PC-3 (cell line): ENCODE data around the gene NOX3. TPM values are rescaled to one million over a fixed set of nuclear protein-coding genes. Genes with fewer than 3 reads are reported as not detected.

Experiments
- ATAC-seq: fragments of 200-7000 bp; cut with Tn5 transposase; 2 replicates; pipeline ENCODE4 v1.9.1; 2020; ENCODE audit warnings: mild to moderate bottlenecking, moderate library complexity
- BruUV-seq: library from RNA; stranded (reverse); fragments of 400-500 nt; replicated peaks from 2 replicates; lab custom pipeline; 2021; lab: Mats Ljungman, UMichigan
- CTCF ChIA-PET: fragments of 300-600 bp; sonication (Branson Sonifier 250); formaldehyde crosslinking; loops from one replicate; lab custom pipeline; 2022; ENCODE audit warnings: antibody characterized with exemption; lab: Charles Lee
- POLR2A ChIA-PET: fragments of 300-600 bp; sonication (Branson Sonifier 250); formaldehyde crosslinking; loops from one replicate; lab custom pipeline; 2022; ENCODE audit warnings: antibody characterized with exemption; ENCODE audit not compliant: unreplicated experiment; lab: Charles Lee
- DNase-seq: peaks from one replicate; pipeline ENCODE4 v3.0.0-alpha.2; 2015
- H2AFZ ChIP-seq: fragments of 300-600 bp; sonication (generic); 2 replicates; pipeline ENCODE4 v1.6.0; 2016; ENCODE audit warnings: antibody characterized with exemption, low read length
- H3F3A ChIP-seq: fragments of 300-600 bp; sonication (generic); one replicate; pipeline ENCODE4 v1.6.0; 2017; ENCODE audit warnings: antibody characterized with exemption, low read length, control low read depth, mild to moderate bottlenecking; ENCODE audit not compliant: unreplicated experiment
- H3K27ac ChIP-seq: fragments of 300-600 bp; sonication (generic); 2 replicates; pipeline ENCODE4 v1.5.1; 2016; ENCODE audit warnings: mild to moderate bottlenecking, low read length
- H3K27me3 ChIP-seq: fragments of 300-600 bp; sonication (generic); 2 replicates; pipeline ENCODE4 v1.6.1; 2016; ENCODE audit warnings: low read length, mixed read lengths
- H3K36me3 ChIP-seq: fragments of 300-600 bp; sonication (generic); 2 replicates; pipeline ENCODE4 v1.6.1; 2016; ENCODE audit warnings: low read depth, mixed run types, low read length, mixed read lengths
- H3K4me1 ChIP-seq: fragments of 300-600 bp; sonication (generic); 2 replicates; pipeline ENCODE4 v1.5.1; 2016; ENCODE audit warnings: low read length; ENCODE audit not compliant: insufficient read depth
- H3K4me2 ChIP-seq: fragments of 300-600 bp; sonication (generic); 2 replicates; pipeline ENCODE4 v1.6.0; 2016; ENCODE audit warnings: low read length
- H3K4me3 ChIP-seq: fragments of 300-600 bp; sonication (generic); 2 replicates; pipeline ENCODE4 v1.5.1; 2016; ENCODE audit warnings: mild to moderate bottlenecking, low read length, mixed read lengths
- H3K79me2 ChIP-seq: fragments of 300-600 bp; sonication (generic); 2 replicates; pipeline ENCODE4 v1.6.1; 2017; ENCODE audit warnings: low read length, mixed read lengths
- H3K9ac ChIP-seq: fragments of 300-600 bp; sonication (generic); 2 replicates; pipeline ENCODE4 v1.6.0; 2016; ENCODE audit warnings: mild to moderate bottlenecking, low read length
- H3K9me2 ChIP-seq: fragments of 300-600 bp; sonication (generic); replicated peaks from 2 replicates; pipeline ENCODE4 v1.6.1; 2016; ENCODE audit warnings: mixed run types, low read length, mixed read lengths
- H3K9me3 ChIP-seq: fragments of 300-600 bp; sonication (generic); 2 replicates; pipeline ENCODE4 v1.6.1; 2016; ENCODE audit warnings: low read length, mixed read lengths
- H4K20me1 ChIP-seq: fragments of 300-600 bp; sonication (generic); 2 replicates; pipeline ENCODE4 v1.6.1; 2016; ENCODE audit warnings: low read length, mixed read lengths
- EZH2 ChIP-seq: fragments of 300-600 bp; sonication (generic); IDR thresholded peaks from one replicate; pipeline ENCODE4 v1.6.1; 2017; ENCODE audit warnings: antibody characterized with exemption, mild to moderate bottlenecking, low read length; ENCODE audit not compliant: unreplicated experiment
- EZH2phosphoT487 ChIP-seq: fragments of 300-600 bp; sonication (generic); IDR thresholded peaks from 2 replicates; pipeline ENCODE4 v1.6.1; 2018; ENCODE audit warnings: mild to moderate bottlenecking, antibody characterized with exemption, low read length, borderline replicate concordance
- intact Hi-C: fragments of 100-400 bp; cut with micrococcal nuclease; formaldehyde crosslinking; loops from 2 replicates; pipeline ENCODE4 v1.9.0; 2023
- total RNA-seq: library from RNA; depleted of rRNA; stranded (reverse); fragments of >200 nt; gene quantifications from 2 replicates; pipeline ENCODE4 v1.2.3, GENCODE V29; 2014; rRNA removed
- TF ChIP-seq, protein P1 (sequence below): fragments of 300-600 bp; sonication (generic); conservative IDR thresholded peaks from 2 replicates; pipeline ENCODE4 v1.5.1; 2017; ENCODE audit warnings: antibody characterized with exemption, low read depth, mild to moderate bottlenecking, low read length

The NOX3 gene
- total RNA-seq, 1 experiment from 2014 or later = not detected

DNA sequence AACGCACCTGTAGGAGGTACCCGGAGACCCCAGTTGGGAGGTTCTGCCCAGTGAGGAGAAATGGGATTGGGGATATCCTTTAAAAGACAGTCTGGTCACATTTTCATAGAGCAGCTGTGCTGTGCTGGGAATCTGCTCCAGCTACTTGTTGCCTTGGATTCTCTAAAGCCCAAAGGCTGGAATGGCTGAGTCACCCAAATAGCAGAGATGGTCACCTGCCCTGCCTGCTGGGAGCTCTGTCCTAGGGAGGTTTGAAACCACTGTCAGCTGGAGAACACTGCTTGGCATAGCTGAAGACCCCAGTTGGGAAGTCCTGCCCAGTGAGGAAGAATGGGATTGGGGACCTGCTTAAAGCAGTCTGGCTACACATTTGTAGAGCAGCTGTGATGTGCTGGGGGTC, 106.5 kb downstream of the NOX3 start:
- intact Hi-C loops = no loop called here
- no peak overlapping the region for H3K4me2 ChIP-seq
- no peak overlapping the region for H2AFZ ChIP-seq
- no peaks in the 10 kb centered on the region for H3F3A ChIP-seq
- H3K9ac ChIP-seq = no peak overlapping the region
- H3K4me3 ChIP-seq = no peak overlapping the region
- ATAC-seq = no peak
- TF ChIP-seq EZH2 (no peak), EZH2phosphoT487 (no peak)
- TF ChIP-seq, protein P1, sequence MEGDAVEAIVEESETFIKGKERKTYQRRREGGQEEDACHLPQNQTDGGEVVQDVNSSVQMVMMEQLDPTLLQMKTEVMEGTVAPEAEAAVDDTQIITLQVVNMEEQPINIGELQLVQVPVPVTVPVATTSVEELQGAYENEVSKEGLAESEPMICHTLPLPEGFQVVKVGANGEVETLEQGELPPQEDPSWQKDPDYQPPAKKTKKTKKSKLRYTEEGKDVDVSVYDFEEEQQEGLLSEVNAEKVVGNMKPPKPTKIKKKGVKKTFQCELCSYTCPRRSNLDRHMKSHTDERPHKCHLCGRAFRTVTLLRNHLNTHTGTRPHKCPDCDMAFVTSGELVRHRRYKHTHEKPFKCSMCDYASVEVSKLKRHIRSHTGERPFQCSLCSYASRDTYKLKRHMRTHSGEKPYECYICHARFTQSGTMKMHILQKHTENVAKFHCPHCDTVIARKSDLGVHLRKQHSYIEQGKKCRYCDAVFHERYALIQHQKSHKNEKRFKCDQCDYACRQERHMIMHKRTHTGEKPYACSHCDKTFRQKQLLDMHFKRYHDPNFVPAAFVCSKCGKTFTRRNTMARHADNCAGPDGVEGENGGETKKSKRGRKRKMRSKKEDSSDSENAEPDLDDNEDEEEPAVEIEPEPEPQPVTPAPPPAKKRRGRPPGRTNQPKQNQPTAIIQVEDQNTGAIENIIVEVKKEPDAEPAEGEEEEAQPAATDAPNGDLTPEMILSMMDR = no peak
- no peaks in the 10 kb centered on the region for H3K9me2 ChIP-seq
- ChIA-PET CTCF (no interaction called here), POLR2A (no interaction called here)
- no TSS peak for BruUV-seq
- H3K27ac ChIP-seq = no peak overlapping the region
- no peaks in the 10 kb centered on the region for H3K79me2 ChIP-seq
- H3K36me3 ChIP-seq = no peaks in the 10 kb centered on the region; the same call in 1 of the 2 replicates
- no peak for DNase-seq
- H3K9me3 ChIP-seq = peaks cover 7% of the 10 kb centered on the region; the same call in 1 of the 2 replicates
- no peaks in the 10 kb centered on the region for H3K4me1 ChIP-seq
- H4K20me1 ChIP-seq = no peaks in the 10 kb centered on the region
- H3K27me3 ChIP-seq = no peaks in the 10 kb centered on the region

DNA sequence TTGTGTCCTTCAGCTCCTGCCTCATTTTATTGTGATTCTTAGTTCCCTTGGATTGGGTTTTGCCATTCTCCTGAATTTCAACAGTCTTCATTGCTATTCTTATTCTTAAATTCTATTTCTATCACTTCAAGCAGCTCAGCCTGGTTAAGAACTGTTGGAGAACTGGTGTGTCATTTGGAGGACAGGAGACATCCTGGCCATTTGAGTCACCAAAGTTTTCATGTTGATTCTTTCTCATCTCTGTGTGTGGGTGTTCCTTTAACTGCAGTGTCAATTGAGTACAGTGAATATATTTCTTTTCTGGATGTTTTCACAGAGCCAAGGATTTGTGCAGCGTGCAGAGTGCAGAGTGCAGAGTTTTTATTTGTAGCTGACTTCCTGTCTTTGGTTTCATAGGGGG, 107.8 kb downstream of the NOX3 start:
- Histone ChIP-seq H4K20me1 (no peaks in the 10 kb centered on the region), H3K27me3 (no peaks in the 10 kb centered on the region), H3K79me2 (no peaks in the 10 kb centered on the region), H3K9me2 (no peaks in the 10 kb centered on the region), H3K36me3 (no peaks in the 10 kb centered on the region), H3K4me3 (no peak overlapping the region), H3K4me2 (no peak overlapping the region), H3K27ac (no peak overlapping the region), H3F3A (no peaks in the 10 kb centered on the region), H3K9ac (no peak overlapping the region), H3K4me1 (no peaks in the 10 kb centered on the region), H2AFZ (no peak overlapping the region), H3K9me3 (no peaks in the 10 kb centered on the region)
- ATAC-seq (no peak), DNase-seq (no peak)
- ChIA-PET CTCF (no interaction called here), POLR2A (no interaction called here)
- intact Hi-C loops = no loop called here
- TF ChIP-seq EZH2 = no peak
- no TSS peak for BruUV-seq

DNA sequence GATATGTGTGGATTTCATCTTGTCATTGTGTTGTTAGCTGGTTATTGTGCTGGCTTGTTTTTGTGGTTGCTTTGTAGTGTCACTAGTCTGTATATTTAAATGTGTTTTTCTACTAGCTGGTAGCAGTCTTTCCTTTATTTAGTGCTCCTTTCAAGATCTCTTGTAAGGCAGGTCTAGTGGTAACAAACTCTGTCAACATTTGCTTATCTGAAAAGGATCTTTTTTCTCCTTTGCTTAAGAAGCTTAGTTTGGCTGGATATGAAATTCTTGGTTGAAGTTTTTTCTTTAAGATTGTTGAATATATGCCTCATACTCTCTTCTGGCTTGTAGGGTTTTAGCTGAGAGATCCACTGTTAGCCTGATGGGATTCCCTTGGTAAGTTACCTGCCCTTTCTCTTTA, 108.7 kb downstream of the NOX3 start:
- Histone ChIP-seq H3K79me2 (no peaks in the 10 kb centered on the region), H3K4me3 (no peak overlapping the region), H3F3A (no peaks in the 10 kb centered on the region), H3K9ac (no peak overlapping the region), H3K4me2 (no peak overlapping the region), H3K9me3 (no peaks in the 10 kb centered on the region), H2AFZ (no peak overlapping the region), H3K9me2 (no peaks in the 10 kb centered on the region), H4K20me1 (no peaks in the 10 kb centered on the region), H3K27ac (no peak overlapping the region), H3K36me3 (no peaks in the 10 kb centered on the region), H3K4me1 (peaks cover 3% of the 10 kb centered on the region; the same call in 1 of the 2 replicates), H3K27me3 (no peaks in the 10 kb centered on the region)
- ChIA-PET POLR2A (no interaction called here), CTCF (no interaction called here)
- no peak for DNase-seq
- no peak for ATAC-seq
- TF ChIP-seq EZH2 (no peak), EZH2phosphoT487 (no peak)
- TF ChIP-seq, protein P1 = no peak
- intact Hi-C loops = no loop called here
- BruUV-seq = no TSS peak

Other genes with a start within 250 kb of the NOX3 start
- gene CLDN20, start 191.8 kb downstream of the NOX3 start, total RNA-seq = not detected in 2 replicates
- gene TFB1M, start 141.4 kb downstream of the NOX3 start, total RNA-seq = 23.1 and 25.6 TPM in 2 replicates